Mucosa of descending colon (tissue), 3 donors: ENCODE measurements around the gene IFNLR1. TPM values are rescaled to one million over a fixed set of nuclear protein-coding genes. Genes with fewer than 3 reads are reported as not detected.

Source experiments
- ATAC-seq: fragments of 200-7000 bp; cut with Tn5 transposase; one replicate; pipeline ENCODE4 v1.9.1; 2020; ENCODE audit warnings: mild to moderate bottlenecking, moderate library complexity
- DNase-seq, 3 donors: peaks; one replicate each; pipeline ENCODE4 v3.0.0-alpha.2; 2020
- H3K36me3 ChIP-seq: fragments of 200-600 bp; one replicate; pipeline ENCODE4 v1.8.0; 2021; ENCODE audit warnings: low read depth, mild to moderate bottlenecking
- H3K4me1 ChIP-seq: fragments of 200-600 bp; one replicate; pipeline ENCODE4 v1.8.0; 2021; ENCODE audit warnings: low read depth, mild to moderate bottlenecking
- H3K4me3 ChIP-seq: fragments of 200-600 bp; one replicate; pipeline ENCODE4 v1.8.0; 2021; ENCODE audit warnings: mild to moderate bottlenecking
- H3K9me3 ChIP-seq: fragments of 200-600 bp; one replicate; pipeline ENCODE4 v1.8.0; 2021; ENCODE audit warnings: mild to moderate bottlenecking
- intact Hi-C, 2 donors: fragments of 100-400 bp; cut with DNase I in 1 of 2; cut with micrococcal nuclease in 1 of 2; formaldehyde crosslinking; loops; one replicate each; pipeline versions ENCODE4 v1.11.0 to v1.11.1; 2022; cut with DNase I, micrococcal nuclease
- total RNA-seq, 3 donors: library from RNA; stranded (reverse); fragmentation: NEBNext Ultra II Directional in 2 of 3; extraction: Animal tissue kit (Norgen Biotek cat#: 25700) in 2 of 3; gene quantifications; one replicate each; pipeline versions ENCODE4 v1.2.1 to v1.2.4, GENCODE V29; 2021 to 2023
- TF ChIP-seq, protein P1 (sequence below): fragments of 200-600 bp; IDR thresholded peaks from one replicate; pipeline ENCODE4 v1.8.0; 2022; ENCODE audit warnings: antibody characterized with exemption, mild to moderate bottlenecking
- donor health status: DM: no; HTN: no; CAD: no; lungs with moderate emphysema.
- donor health status: DM: no; HTN: no; CAD: no.
- donor health status: DM: no; HTN: yes; CAD: no.

The IFNLR1 gene
- total RNA-seq, 3 donors from 2014 or later: 5.3 to 24.0 (median 18.8) TPM

DNA sequence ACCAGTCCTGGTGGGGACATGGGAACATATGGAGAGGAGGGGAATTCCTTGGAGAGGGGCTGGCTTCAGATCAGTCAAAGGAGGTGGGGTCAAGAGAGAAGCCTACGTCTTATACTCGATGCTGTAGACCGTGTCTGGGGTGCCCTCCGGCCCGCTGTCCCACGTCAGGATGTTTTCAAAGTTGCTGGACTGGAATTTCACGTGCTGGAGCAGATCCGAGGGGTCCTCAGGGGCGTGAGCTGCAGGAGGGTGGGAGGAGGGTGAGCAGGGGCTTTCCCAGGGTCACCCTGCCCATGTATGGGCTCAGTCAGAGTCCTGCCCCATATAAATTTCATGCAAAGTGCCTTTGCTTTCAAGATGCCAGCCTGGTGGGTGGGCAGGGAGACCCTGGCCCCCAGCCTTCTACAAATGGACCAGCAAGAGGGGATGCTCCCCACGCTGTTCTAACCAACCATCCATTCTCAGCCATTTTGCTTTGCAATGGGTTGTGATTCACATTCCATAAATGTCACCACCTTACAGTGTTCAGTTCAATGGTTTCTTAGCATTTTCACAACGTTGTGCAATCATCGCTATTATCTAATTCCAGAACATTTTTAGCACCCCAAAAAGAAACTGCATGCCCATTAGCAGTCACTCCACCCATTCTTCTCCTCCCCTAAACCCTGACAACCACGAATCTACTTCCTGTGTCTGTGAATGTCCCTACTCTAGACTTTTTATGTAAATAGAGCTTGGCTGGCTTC lies 48.4 kb downstream of the IFNLR1 start:
- Histone ChIP-seq H3K9me3 (no peaks in the 10 kb centered on the region), H3K4me1 (peaks cover 8% of the 10 kb centered on the region), H3K4me3 (no peak overlapping the region), H3K36me3 (no peaks in the 10 kb centered on the region)
- TF ChIP-seq, protein P1, sequence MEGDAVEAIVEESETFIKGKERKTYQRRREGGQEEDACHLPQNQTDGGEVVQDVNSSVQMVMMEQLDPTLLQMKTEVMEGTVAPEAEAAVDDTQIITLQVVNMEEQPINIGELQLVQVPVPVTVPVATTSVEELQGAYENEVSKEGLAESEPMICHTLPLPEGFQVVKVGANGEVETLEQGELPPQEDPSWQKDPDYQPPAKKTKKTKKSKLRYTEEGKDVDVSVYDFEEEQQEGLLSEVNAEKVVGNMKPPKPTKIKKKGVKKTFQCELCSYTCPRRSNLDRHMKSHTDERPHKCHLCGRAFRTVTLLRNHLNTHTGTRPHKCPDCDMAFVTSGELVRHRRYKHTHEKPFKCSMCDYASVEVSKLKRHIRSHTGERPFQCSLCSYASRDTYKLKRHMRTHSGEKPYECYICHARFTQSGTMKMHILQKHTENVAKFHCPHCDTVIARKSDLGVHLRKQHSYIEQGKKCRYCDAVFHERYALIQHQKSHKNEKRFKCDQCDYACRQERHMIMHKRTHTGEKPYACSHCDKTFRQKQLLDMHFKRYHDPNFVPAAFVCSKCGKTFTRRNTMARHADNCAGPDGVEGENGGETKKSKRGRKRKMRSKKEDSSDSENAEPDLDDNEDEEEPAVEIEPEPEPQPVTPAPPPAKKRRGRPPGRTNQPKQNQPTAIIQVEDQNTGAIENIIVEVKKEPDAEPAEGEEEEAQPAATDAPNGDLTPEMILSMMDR: no peak
- no peak for ATAC-seq
- DNase-seq: no peak
- intact Hi-C loops: no loop called here

DNA sequence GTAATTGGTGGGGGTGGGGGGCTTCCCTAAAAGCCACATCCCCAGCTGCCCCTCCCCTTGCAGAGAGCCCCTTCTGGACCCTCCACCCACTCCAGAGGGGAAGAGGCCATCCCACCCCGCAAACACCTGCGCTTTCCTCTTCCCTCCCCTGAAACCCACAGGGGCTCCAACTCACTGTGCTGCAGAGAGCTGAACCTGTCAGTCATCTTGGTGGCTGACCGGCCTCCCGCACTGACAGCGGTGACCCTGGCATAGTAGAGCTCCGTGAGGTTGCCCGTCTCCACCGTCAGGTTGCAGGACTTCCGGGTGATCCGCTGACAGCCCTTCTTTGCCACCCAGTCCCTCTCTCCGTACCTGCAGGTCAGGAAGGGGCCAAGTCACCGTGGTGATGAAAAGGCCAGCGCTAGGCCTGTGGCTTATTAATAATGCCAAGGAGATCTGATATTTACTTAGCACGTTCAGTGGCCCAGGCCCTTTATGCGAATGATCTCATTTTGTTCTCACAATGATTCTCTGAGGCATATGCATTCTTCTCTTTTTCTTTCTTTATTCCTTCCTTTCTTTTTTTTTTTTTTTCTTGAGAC lies 50.0 kb downstream of the IFNLR1 start:
- ATAC-seq: no peak
- Histone ChIP-seq H3K36me3 (no peaks in the 10 kb centered on the region), H3K4me3 (no peak overlapping the region), H3K9me3 (no peaks in the 10 kb centered on the region), H3K4me1 (no peaks in the 10 kb centered on the region)
- TF ChIP-seq, protein P1: no peak
- no peak for DNase-seq
- intact Hi-C loops: no loop called here

DNA sequence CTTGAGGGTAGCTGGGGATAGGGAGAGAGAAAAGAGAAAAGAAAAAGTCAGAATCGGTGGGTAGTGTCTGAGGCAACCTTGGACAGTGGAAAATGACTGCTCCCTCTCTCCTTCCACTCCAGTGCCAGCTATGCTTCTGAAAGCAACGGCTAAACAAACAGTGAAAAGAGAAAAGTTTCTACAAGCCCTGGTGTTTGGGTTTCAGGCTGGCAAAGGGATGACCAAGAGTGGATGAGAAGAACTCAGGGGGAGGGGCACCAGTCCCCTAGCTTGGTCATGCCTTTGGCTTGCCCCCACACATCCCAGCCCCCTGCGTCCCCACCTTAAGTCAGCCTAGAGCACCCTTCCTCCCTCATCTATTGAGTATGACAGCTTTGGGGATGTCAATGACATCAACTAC lies 52.7 kb downstream of the IFNLR1 start:
- Histone ChIP-seq H3K4me1 (no peaks in the 10 kb centered on the region), H3K36me3 (no peaks in the 10 kb centered on the region), H3K9me3 (no peaks in the 10 kb centered on the region), H3K4me3 (no peak overlapping the region)
- DNase-seq: no peak
- intact Hi-C loops: no loop called here
- TF ChIP-seq, protein P1: no peak
- no peak for ATAC-seq

DNA sequence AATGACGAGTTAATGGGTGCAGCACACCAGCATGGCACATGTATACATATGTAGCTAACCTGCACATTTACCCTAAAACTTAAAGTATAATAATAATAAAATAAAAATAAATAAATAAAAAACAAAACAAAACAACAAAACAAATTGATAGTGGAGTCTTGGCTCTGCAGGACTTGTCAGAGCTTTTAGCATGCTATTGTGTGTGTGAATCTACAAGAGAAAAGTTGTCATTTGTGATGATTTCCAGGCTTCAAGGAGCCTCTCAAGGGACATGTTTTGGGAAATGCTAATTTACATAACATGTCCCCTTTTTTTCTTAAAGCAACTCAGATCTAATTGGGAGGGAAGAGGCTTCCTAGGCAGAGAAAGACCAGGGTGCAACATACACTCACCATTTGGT lies 53.3 kb downstream of the IFNLR1 start:
- no peak for ATAC-seq
- no peaks in the 10 kb centered on the region for H3K9me3 ChIP-seq
- H3K4me3 ChIP-seq: no peak overlapping the region
- no peaks in the 10 kb centered on the region for H3K4me1 ChIP-seq
- no peaks in the 10 kb centered on the region for H3K36me3 ChIP-seq
- TF ChIP-seq, protein P1: no peak
- intact Hi-C loops: no loop called here
- DNase-seq: no peak

DNA sequence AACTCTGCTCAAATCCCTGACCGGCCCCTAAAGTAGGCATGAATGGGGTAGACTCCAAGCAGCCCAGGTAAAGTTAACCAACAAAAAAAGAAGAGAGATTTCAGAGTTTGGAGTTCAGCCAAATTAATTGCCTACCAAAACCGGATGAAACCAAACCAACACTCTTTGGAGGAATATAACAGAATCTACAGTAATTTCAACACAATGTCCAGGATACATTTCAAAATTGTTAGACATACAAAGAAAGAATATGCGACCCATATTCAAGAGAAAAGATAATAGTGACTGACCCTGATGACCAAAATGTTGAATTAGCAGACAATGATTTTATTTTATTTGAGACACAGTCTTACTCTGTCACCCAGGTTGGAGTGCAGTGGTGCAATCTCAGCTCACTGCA lies 56.7 kb downstream of the IFNLR1 start:
- TF ChIP-seq, protein P1: no peak
- Histone ChIP-seq H3K36me3 (no peaks in the 10 kb centered on the region), H3K9me3 (no peaks in the 10 kb centered on the region), H3K4me1 (no peaks in the 10 kb centered on the region), H3K4me3 (no peak overlapping the region)
- no peak for ATAC-seq
- intact Hi-C loops: no loop called here
- no peak for DNase-seq
